Suprapubic skin (tissue), 4 donors: ENCODE measurements around the gene GRM3.

Experiments used
- CTCF ChIP-seq, 2 donors: fragments of 200-600 bp in 1 of 2; fragments of 450-650 bp in 1 of 2; sonication (generic) in 1 of 2; IDR thresholded peaks; one replicate each; pipeline ENCODE4 v1.5.1; 2016 to 2019; ENCODE audit warnings: antibody characterized with exemption in 2 of 2, mild to moderate bottlenecking in 1 of 2, moderate library complexity in 1 of 2
- POLR2A ChIP-seq, 2 donors: fragments of 450-650 bp; IDR thresholded peaks; one replicate each; pipeline ENCODE4 v1.6.1; 2017; ENCODE audit warnings: antibody characterized with exemption in 2 of 2, mild to moderate bottlenecking in 2 of 2, moderate library complexity in 2 of 2
- POLR2AphosphoS5 ChIP-seq, 3 donors: sonication (generic); formaldehyde crosslinking; IDR thresholded peaks; one replicate each; pipeline ENCODE4 v1.6.1; 2017; ENCODE audit warnings: antibody characterized with exemption in 3 of 3

DNA sequence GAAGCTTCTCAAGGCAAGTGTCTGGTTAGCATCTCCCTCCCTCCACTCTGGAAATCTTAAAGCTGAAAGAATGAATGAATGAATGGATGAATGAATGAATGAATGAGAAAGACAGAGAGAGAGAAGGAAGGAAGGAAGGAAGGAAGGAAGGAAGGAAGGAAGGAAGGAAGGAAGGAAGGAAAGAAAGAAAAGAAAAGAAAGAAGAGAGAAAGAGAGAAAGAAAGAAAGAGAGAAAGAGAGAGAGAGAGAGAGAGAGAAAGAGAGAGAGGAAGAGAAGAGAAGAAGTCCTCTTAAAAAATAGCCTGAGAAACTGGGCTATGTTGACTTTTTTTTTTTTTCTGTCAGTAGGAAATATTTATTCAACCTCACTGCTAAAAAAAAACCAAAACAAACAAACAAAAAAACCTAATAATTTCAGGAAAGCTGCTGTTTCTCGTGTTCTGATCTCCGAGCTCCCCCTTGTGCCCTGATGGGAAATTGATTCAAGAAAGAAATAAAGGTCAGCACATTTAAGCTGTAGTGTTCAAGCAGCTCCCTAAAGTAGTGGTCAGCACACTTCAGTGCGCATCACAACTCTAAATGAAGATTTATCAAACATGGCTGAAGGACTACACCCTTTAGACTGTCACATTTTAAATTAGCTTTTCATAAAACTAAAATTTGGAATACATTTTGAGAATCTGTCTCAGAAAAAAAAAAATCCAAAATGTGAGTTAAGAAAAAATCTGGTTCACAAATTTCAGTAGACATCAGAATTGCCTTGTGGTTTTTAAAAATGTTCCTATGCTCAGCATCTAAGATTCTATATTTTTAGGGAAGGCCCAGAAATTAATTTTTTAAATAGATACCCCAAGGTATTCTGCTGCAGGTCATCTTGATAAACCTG is 261.5 kb downstream of the GRM3 start:
- no peak for TF ChIP-seq CTCF (IDR thresholded peaks at IDR 0.05)
- no peak for TF ChIP-seq POLR2AphosphoS5 (IDR thresholded peaks at IDR 0.05)
- TF ChIP-seq POLR2A (IDR thresholded peaks at IDR 0.05): no peak
